Esophagus squamous epithelium (tissue), 5 donors: Measurements from ENCODE around the gene PLCH2. TPM values are rescaled to one million over a fixed set of nuclear protein-coding genes. Genes with fewer than 3 reads are reported as not detected.

Experiments
- DNase-seq: peaks from one replicate; lab custom pipeline; 2025; lab: John Stamatoyannopoulos, UW
- H3K27ac ChIP-seq, 4 donors: fragments of 200-600 bp; sonication (generic); one replicate each; pipeline ENCODE4 v1.5.1; 2016 to 2019; ENCODE audit warnings: mild to moderate bottlenecking in 1 of 4
- H3K27me3 ChIP-seq, 4 donors: fragments of 200-600 bp; sonication (generic); 1 replicate in 3 of 4; 2 replicates in 1 of 4; pipeline versions ENCODE4 v1.5.1 to v1.6.0; 2017 to 2021; ENCODE audit warnings: antibody characterized with exemption in 1 of 4
- H3K36me3 ChIP-seq, 3 donors: fragments of 200-600 bp; sonication (generic); one replicate each; pipeline ENCODE4 v1.5.1; 2016 to 2019
- H3K4me1 ChIP-seq, 3 donors: fragments of 200-600 bp; sonication (generic); one replicate each; pipeline ENCODE4 v1.5.1; 2017 to 2019
- H3K4me3 ChIP-seq, 4 donors: fragments of 200-600 bp; sonication (generic); 1 replicate in 3 of 4; 2 replicates in 1 of 4; pipeline ENCODE4 v1.5.1; 2016 to 2019; ENCODE audit warnings: mild to moderate bottlenecking in 2 of 4, moderate library complexity in 1 of 4
- H3K9me3 ChIP-seq, 3 donors: fragments of 200-600 bp; sonication (generic); one replicate each; pipeline ENCODE4 v1.5.1; 2016 to 2019
- CTCF ChIP-seq, 6 experiments: fragments of 450-650 bp in 4 of 6; fragments of 200-600 bp in 2 of 6; sonication (generic) in 2 of 6; IDR thresholded peaks; one replicate each; pipeline ENCODE4 v1.5.1; 2016 to 2019; ENCODE audit warnings: antibody characterized with exemption in 6 of 6, mild to moderate bottlenecking in 4 of 6, moderate library complexity in 4 of 6
- POLR2A ChIP-seq, 4 donors: fragments of 450-650 bp; IDR thresholded peaks; one replicate each; pipeline ENCODE4 v1.6.1; 2017; ENCODE audit warnings: antibody characterized with exemption in 4 of 4, mild to moderate bottlenecking in 4 of 4, moderate library complexity in 3 of 4
- WGBS, 2 donors: methylation state at CpG; one replicate each; pipeline ENCODE4 v1.1.5; 2018; 5-methylcytosine and 5-hydroxymethylcytosine counted together
- intact Hi-C: fragments of 100-400 bp; cut with DNase I; formaldehyde crosslinking; loops from one replicate; pipeline ENCODE4 v1.15.0; 2022
- total RNA-seq, 4 donors: library from RNA; depleted of rRNA; stranded (reverse); fragments of >200 nt; gene quantifications; one replicate each; pipeline ENCODE4 v1.1.0, GENCODE V29; 2016
- donor health status: DM: yes; HTN: yes; CAD: no.

The PLCH2 gene
- total RNA-seq, 4 donors from 2014 or later: 26.1 to 34.3 (median 31.5) TPM

DNA sequence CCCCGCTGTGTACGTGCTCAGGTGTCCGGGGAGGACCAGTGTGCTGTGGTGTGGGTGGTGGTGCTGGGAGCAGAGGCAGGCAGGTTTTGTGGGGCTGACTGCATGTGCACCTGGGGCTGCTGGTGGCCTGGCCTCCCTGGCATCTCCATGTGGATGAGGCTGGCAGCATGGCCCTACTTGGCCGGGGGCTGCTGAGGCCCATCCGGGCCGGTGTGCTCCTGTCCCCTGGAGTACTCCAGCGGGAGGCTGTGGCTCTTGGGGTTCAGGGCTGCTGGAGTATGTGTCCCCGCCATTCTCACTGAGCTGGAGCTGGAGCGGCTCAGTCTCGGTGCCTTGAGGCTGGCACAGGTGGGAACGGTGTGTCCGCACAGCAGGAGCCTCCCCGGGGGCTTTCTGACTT is 42.9 kb upstream of the PLCH2 start:
- peaks cover 0 to 9% (median 5%) of the 10 kb centered on the region in 3 donors for H3K9me3 ChIP-seq
- H3K4me3 ChIP-seq: no peak overlapping the region
- H3K36me3 ChIP-seq: peaks cover 0 to 21% (median 0%) of the 10 kb centered on the region in 3 donors
- no peak for DNase-seq
- peaks cover 11 to 54% (median 14%) of the 10 kb centered on the region in 3 donors for H3K4me1 ChIP-seq
- 94% methylated on average over 11 of the region's 13 CpGs; no CpG with 5 or more reads in 1 of the 2 donors for WGBS, 2 donors
- TF ChIP-seq CTCF (IDR thresholded peaks at IDR 0.05) (no peak), POLR2A (IDR thresholded peaks at IDR 0.05) (no peak)
- intact Hi-C loops: no loop called here
- no peak overlapping the region for H3K27ac ChIP-seq
- peaks cover 0 to 81% (median 0%) of the 10 kb centered on the region in 4 donors for H3K27me3 ChIP-seq

DNA sequence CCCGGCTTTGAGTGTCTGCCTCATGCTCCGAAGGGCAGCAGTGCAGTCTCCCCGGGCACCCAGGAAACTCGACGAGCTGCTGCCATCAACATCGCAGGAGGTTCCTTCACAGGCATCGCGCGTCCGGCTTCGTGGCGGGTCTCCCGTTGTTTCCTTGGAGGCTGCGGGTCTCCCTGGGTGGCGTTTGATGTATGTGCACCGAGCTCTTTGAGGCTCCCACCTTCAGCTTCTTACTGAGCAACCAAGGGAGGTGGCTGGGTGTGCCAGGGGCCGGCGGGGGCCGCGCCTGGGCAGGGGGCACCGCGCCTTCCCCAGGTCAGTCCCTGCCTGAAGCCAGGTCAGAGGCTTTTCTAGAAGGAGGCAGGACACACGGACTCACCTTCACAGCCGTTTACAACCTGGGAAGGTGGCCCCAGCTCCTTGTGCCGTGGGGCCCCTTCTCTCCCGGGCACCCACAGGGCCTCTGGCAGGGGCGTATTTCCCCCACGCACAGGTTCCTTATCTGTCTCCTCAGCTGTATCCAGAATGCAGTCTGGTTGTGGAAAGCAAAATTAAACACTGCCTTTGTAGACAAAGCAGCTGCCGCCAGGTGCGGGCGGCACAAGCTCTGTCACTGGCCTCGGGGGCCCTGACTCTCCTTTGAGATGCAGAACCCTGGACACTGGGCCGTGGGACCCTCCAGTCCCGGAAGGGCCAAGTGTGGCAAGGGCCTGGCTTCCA is 42.0 kb upstream of the PLCH2 start:
- H3K4me3 ChIP-seq: no peak overlapping the region
- H3K27ac ChIP-seq: no peak overlapping the region
- TF ChIP-seq POLR2A (IDR thresholded peaks at IDR 0.05) (no peak), CTCF (IDR thresholded peaks at IDR 0.05) (no peak)
- H3K4me1 ChIP-seq: peaks cover 11 to 52% (median 13%) of the 10 kb centered on the region in 3 donors
- peaks cover 0 to 21% (median 0%) of the 10 kb centered on the region in 3 donors for H3K36me3 ChIP-seq
- intact Hi-C loops: no loop called here
- DNase-seq: no peak
- peaks cover 0 to 9% (median 5%) of the 10 kb centered on the region in 3 donors for H3K9me3 ChIP-seq
- peaks cover 0 to 81% (median 0%) of the 10 kb centered on the region in 4 donors for H3K27me3 ChIP-seq
- 88% methylated on average over 6 of the region's 34 CpGs; no CpG with 5 or more reads in 1 of the 2 donors for WGBS, 2 donors

GRCh38 chr1:2435091-2435490 is 41.0 kb upstream of the PLCH2 start:
- TF ChIP-seq POLR2A (IDR thresholded peaks at IDR 0.05): no peak
- no peak for TF ChIP-seq CTCF (IDR thresholded peaks at IDR 0.05)
- DNase-seq: no peak
- Histone ChIP-seq H3K4me1 (peaks cover 5 to 42% (median 13%) of the 10 kb centered on the region in 3 donors), H3K36me3 (peaks cover 0 to 21% (median 0%) of the 10 kb centered on the region in 3 donors), H3K4me3 (no peak overlapping the region), H3K27ac (no peak overlapping the region), H3K27me3 (peaks cover 0 to 80% (median 0%) of the 10 kb centered on the region in 4 donors), H3K9me3 (peaks cover 0 to 2% (median under 1%) of the 10 kb centered on the region in 3 donors)
- WGBS, 2 donors: 69% methylated on average over 2 of the region's 9 CpGs; no CpG with 5 or more reads in 1 of the 2 donors
- intact Hi-C loops: no loop called here

- H3K36me3 ChIP-seq: peaks cover 0 to 21% (median 0%) of the 10 kb centered on the region in 3 donors
- no peaks in the 10 kb centered on the region for H3K9me3 ChIP-seq
- peaks cover 2 to 34% (median 13%) of the 10 kb centered on the region in 3 donors for H3K4me1 ChIP-seq
- TF ChIP-seq POLR2A (IDR thresholded peaks at IDR 0.05): no peak
- TF ChIP-seq CTCF (IDR thresholded peaks at IDR 0.05): no peak
- intact Hi-C loops: no loop called here
- no peak overlapping the region for H3K27ac ChIP-seq
- peaks cover 0 to 77% (median 0%) of the 10 kb centered on the region in 4 donors for H3K27me3 ChIP-seq
- WGBS, 2 donors: 66 to 75% methylated on average over 1 to 2 of the region's 2 CpGs
- no peak for DNase-seq
- H3K4me3 ChIP-seq: no peak overlapping the region
Observed at GRCh38 chr1:2435746-2436355, 40.2 kb upstream of the PLCH2 start.

DNA sequence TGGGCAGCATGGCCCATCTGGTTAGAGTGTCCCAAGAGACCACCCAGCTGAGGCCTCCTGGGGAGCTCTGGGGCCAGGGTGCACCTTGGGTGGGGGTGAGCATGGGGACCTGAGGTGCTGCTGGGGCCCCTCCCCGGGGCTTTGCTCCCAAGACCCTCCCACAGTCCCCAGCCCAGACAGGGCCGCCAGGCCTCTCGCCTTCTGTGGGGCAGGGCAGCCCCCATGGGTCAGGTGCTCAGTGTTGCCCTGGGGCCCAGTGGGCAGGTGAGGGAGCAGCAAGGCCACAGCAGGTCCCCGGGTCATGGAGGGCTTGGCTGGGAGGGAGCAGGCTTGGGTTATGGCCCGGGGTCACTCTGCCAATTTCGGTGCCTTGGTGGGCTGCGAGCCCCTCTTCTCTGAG is 39.2 kb upstream of the PLCH2 start:
- H3K36me3 ChIP-seq: peaks cover 0 to 21% (median 0%) of the 10 kb centered on the region in 3 donors
- TF ChIP-seq POLR2A (IDR thresholded peaks at IDR 0.05) (no peak), CTCF (IDR thresholded peaks at IDR 0.05) (no peak)
- WGBS, 2 donors: 72 to 89% methylated on average over 3 to 6 of the region's 7 CpGs

More for the DNA sequence above, 39.2 kb upstream of the PLCH2 start:
- H3K27ac ChIP-seq: no peak overlapping the region
- intact Hi-C loops: no loop called here
- peaks cover 0 to 79% (median 0%) of the 10 kb centered on the region in 4 donors for H3K27me3 ChIP-seq
- no peak overlapping the region for H3K4me3 ChIP-seq
- no peaks in the 10 kb centered on the region for H3K9me3 ChIP-seq
- no peak for DNase-seq
- peaks cover 0 to 24% (median 8%) of the 10 kb centered on the region in 3 donors for H3K4me1 ChIP-seq
